Activated CD4-positive, alpha-beta T cell treated with anti-CD3 and anti-CD28 coated beads for 48 hours (primary cell): ENCODE measurements around the gene WRNIP1.

Experiments used
- DNase-seq: peaks from one replicate; pipeline ENCODE4 v3.0.0-alpha.2; 2020

WRNIP1 gene

DNA sequence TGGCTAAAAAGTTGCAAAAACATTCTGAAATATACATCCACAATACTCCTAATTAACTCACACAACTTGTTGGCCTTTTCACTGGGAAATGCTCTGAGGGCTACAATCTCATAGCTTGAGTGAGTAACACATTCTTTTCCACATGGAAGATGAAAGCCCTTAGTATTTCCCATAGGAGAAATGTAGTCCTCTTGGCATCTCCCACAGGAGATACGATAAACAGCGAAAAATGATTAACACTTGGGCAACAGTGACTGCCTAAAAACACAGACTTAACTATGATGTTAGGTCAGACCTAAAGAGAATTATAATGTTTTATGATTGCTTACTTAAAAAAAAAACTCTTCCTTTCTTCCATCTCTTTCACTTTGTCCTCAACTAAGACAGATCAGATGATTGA lies 23.4 kb upstream of the WRNIP1 start:
- no peak for DNase-seq

DNA sequence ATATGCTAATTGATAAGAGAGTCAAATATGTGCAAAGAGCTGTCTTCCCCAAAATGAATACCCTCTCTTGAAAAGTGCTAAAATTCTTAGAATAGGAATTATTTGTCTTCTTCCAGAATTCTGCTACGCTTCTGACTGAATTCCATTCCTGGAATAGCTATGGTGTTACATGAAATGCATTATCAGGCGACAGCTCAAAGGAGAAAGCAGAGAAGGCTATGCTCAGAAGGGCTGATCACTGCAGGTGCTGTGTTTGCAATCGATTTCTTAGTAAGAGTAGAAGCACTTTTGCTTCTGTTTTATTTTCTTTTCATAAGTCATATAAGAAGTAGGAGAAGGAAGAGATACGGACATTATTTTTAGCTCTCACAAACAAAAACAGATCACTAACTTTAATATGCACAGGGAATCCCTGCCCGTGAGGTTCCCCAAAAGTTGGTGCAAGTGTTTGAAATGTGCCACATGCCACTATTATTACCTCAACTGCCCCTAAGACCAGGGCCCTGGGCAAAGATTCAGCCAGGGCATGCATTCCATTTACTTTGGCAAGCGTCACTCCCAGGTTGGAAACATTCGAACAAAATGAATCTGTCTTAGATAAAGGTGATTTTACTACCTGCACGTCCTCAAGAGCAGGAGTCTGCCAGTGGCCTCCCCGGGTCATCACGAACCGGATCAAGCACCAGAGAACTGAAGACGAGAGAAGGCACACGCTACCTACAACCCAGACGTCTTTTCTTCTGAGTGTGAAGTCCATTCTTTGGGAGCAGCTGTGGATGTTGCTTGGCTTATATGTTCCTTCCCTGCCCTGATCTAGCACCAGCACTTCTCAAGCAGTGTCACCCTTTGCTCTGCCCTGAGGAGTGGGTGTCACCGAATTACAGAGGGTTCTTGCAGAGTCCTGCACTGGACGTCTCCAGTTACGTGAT lies 21.6 kb upstream of the WRNIP1 start:
- no peak for DNase-seq

DNA sequence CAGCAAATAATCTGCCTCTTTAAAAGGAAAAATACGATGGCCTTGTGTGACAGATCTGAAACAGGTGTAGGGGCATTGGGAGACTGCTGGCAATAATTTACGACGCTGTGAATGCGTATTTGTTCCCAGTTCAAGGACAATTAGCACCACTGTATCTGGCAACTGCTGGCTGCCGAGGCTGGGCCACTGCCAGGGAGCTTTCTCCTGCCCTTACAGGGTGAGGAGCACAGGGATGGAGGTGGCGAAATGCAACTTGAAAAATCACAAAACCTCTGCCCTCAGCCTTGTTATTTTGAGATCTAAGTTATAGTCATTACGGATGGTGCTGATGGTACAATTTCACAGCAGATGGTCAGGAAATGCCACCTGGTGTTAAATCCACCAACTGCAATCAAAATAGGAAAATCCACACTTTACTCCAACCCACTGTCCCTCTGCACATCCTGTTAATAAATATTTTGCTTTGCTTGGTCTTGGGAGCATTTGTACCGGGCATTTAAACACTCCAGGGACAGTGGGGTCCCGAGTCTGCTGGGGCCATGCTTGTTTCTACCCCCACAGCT lies 20.9 kb upstream of the WRNIP1 start:
- no peak for DNase-seq

DNA sequence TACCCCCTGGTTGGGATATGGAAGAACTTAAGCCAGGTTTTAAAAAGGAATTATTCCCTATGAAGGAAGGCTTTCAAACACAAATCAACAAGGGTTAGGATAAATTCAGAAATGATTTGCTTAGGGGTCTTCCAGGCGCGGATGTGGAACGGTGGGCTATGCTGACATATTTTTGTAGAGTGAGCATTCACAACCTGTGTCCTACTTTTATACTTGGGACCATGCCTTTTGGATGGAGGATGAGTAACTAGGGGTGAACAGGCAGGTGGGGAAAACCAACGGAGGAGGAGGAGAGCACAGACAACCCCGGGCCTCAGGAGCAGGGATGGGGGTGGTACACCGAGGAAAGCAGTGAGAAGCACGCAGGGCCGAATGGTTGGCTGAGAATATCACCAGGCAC lies 20.4 kb upstream of the WRNIP1 start:
- DNase-seq = no peak

DNA sequence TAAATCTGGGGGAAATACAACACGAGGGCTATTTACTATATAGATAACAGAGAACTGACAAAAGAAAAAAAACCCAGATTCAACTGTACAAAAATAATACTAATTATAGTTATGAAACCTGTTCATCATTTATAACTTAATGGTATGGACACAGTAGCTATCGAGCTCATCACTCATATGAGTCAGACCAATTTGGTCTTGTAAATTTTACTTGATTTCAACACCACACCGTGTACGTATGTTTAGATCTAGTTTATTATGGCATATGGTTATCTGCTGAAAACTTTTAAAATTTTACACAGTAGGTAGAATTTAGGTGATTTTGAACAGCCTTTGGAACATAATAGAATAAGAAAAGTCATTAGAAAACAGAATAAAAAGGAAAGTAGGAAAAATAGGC lies 19.9 kb upstream of the WRNIP1 start:
- no peak for DNase-seq

DNA sequence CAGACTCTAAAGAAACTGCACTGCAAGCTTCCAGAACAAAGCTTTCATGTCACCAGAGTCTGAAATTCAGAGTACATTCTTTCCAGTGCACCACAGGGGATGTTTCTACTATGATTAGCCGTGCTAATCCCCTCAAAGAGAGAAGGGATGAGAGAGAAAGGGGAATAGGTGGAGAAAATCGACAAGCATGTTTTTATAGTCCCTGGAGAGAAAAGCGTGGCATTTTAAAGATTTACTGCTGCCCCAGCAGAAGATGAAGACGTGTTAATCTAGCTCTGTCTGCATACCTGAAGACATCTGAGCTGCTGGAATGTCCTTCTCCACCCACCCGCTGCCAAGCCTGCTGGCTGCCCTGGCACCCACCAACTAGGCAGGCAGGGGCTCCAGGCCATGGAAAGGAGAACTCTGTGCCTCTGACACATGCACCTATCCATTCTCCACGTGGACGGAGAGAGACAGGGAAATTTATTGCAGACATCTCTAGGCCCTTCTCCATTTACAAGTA lies 18.6 kb upstream of the WRNIP1 start:
- DNase-seq = no peak

DNA sequence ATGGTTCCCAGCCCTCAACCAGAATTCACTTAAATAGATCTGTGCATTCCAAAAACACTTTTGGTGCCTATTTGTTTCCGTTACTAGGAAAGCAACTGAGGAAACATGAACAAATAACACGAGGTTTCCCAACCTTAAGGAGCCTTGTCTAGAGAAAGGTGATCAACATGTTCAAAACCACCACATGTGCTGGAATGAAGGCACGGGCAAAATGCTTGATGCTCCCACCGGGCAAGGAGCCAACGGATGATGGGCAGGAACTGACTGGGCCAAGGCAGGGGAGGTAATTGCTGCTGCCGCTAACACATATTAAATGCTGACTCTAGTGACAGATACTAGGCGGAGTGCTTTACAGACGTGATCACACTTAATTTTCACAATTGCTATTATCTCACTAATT lies 17.0 kb upstream of the WRNIP1 start:
- no peak for DNase-seq

DNA sequence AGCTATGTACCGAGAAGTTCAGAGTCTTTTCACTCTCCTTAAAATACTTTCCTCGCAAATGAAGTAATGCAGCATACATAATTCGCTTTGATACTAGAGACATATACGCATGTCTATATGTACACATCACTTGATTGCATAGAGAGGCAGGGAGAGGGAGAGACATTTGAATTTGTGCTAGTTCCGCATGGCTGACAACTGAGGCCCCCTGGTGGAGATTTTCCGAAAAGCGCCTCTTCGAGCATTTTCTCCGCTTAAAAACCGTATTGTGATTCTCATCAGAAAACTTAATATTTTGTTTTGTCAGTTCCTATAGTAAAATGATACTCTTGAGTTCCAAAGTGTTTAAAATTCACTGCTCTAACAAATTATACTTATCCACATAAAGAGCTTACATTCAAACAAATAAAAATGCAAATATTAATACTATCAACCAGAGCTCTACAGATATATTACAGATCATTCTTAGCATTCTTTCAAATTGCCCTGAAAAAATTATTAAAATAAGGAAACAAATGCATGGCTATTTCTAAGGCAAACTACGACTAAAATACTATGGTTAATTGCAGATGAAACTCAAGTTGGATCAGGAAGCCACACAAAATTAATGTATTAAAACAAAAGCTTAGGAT lies 15.1 kb upstream of the WRNIP1 start:
- peak; percentile 82 for DNase-seq

DNA sequence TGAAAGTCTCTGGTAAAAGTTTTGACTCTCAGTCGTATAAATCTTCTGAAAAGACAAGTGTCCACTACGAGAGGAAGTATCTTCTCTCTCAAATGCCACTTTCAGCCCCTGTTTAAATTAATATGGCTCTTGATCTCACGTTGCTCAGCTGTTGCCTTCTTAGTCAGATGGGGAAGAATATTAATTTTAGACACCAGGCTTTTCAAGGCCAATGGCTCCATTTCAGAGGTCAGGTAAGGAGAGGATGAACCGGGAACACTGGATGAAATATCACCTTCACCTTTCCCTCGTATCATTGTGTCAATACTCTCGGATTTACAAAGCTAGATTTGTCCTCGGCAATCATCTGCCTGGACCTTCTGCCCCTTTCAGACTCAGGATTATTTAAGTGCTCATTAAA lies 14.4 kb upstream of the WRNIP1 start, which contains the start of gene MYLK4:
MYLK4 (minus strand) TSS at position 91 of the 400 bp plus-strand sequence. CDS start 1,628 bp downstream, outside the sequence.
- no peak for DNase-seq

DNA sequence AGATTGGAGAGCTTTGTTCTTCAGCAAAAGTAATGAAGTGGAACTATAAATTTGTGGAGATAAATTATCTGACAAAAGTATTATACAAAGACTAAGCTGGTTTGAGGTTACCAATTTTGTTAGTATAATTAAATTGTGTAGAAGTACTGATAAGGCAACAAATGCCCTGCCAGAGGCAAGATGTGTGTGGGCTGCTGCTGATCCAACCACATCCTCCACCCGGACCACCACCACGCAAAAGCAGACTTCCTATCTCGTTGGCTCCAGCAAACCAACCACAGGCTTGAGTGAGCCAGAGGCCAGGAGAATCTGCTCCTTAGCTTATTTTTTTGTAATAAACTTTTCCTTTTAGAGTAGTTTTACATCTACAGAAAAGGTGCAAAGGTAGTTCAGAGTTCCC lies 13.3 kb upstream of the WRNIP1 start:
- no peak for DNase-seq

DNA sequence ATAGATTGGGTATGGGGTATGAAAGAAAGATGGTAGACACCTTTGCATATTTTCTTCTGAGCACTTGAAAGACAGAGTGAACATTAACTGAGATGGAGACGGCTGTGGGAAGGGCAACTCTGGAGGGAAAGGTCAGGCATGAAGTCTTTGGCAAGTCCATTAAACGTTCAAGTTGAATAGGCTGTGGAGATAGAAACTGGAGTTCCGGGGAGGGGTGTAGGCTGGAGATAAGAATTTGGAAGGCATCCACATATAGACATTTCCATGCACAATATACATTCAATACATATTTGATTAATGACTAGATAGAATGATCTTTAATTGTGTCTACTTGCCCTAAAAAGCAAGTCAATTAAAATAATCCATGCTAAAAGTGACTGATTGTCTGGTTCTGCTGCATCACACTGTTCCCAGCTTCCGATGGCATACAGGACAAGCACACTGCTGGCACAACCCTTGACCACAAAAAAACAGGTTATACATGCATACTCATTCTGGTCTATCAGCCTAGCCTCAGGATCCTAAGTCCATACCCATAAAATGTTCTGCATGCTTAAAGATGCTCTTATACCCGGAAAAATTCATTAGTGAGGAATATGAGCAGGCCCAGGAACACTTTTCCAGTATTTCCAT lies 12.6 kb upstream of the WRNIP1 start:
- DNase-seq = no peak

DNA sequence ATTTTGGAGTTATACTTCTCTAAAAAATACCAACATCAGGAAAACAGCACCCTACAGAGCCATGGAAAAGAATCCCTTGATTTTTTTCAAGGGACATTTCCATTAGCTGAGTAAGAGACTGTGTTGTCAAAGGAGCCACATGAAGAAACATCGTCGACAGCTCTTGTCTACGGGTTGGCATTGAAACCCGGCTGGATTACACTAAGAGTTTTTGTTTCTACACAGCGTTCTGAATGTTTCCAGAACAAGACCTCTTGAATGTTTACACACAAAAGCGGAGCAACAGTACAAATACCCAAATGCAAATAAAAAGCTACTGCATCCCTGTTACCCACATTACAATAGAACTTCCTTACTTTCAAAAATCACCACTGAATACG lies 12.1 kb upstream of the WRNIP1 start:
- no peak for DNase-seq

DNA sequence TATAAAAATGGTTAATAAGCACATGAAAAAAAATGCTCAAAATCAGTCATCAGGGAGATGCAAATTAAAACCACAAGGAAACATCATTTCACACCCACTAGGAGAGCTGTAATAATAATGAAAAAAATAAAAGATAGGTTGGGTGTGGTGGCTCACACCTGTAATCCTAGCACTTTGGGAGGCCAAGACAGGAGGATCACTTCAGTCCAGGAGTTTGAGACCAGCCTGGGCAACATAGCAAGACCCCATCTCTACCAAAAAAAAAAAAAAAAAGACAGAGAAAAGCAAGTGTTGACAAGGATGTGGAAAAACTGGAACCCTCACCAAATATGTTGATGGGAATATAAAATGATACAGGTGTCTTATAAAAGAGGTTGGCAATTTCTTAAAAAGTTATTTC lies 11.4 kb upstream of the WRNIP1 start:
- no peak for DNase-seq

DNA sequence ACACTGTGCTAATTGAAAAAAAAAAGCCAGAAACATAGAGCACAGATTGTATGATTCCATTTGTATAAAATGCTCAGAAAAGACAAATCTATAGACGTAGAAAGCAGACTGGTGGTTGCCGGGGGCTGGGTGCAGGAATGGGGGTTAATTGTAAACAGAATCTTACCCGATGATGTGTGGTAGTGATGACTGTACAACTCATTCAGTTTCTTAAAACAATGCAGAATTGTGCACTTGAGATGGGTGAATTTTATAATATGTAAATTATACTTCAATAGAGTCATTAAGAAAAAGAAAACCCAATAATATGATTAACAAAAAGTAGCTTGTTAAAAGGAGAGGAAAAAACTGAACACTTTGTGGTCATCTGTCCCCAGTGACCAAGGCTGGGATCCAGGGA lies 10.8 kb upstream of the WRNIP1 start:
- no peak for DNase-seq

DNA sequence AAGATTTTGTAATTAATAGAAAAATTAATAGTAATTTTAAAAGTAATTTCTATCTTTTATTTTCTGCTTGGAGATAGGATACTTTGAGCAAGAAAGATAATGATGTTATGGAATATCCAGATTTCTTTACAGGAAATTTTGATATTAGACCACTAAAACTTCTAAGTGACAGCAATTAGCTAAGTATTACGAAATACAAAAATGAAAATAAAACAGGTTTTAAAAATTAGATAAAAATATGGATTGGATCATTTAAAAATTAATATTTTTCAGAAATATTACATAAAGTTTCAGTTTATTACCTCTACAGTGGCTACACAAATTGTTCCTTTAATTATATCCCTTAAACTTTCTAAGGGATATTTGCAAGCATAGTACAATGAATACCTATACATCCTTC lies 10.3 kb upstream of the WRNIP1 start:
- DNase-seq = no peak

DNA sequence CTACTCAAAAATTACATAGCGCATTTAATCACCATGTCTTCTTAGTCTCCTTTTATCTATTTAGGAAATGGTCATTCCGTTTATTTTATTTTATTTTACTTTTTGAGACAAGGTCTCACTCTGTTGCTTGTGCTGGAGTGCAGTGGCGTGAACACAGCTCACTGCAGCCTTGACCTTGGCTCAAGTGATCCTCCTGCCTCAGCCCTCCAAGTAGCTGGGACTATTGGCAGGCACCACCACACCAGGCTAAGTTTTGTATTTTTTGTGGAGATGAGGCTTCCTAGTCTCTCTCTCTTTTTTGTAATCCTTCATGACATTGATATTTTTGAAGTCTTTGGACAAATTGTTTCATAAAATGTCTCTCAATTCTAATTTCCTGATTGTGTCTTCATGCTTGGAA lies 9.7 kb upstream of the WRNIP1 start:
- no peak for DNase-seq

DNA sequence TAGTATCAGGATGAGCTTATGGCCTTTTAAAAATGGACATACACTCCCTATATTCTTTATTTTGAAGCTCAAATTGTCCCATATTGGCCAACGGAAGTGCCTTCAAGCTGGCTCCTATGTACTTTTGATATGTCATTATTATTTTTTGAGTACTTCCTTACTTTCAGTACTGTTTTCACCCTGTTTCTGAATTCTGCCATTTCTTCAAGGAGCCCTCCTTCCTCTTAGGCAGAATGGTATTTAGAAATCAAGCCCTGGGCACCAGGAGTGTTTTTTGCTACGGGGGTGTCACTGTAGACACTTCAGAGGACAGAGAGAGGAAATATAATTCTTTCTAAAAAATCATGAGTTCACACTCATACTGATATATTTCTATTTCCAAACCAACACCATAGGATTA lies 9.0 kb upstream of the WRNIP1 start:
- no peak for DNase-seq

DNA sequence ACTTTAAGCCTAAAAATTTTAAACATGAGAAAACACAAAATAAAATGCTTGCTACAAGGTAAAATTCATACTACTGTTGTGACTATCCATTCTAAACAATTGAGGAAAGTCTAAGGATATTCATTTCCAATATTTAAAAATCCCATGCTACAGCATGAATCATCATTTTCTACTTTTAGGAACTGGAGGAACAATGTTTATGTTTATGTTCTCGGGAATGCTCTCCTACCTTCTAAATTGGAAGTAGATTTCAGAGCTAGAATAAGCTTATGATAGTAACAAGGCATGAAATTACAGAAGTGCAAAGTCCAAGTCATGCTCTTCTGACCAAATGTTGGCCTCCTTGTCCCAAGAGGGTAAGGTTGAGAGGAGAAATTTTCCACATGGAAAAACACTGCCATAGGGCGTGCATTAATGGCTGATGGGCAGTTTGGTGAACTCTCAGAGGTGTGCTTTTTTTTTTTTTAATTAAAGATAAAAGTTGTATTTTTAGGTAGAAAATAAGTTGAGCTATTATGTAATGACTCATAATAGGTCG lies 8.4 kb upstream of the WRNIP1 start:
- no peak for DNase-seq

DNA sequence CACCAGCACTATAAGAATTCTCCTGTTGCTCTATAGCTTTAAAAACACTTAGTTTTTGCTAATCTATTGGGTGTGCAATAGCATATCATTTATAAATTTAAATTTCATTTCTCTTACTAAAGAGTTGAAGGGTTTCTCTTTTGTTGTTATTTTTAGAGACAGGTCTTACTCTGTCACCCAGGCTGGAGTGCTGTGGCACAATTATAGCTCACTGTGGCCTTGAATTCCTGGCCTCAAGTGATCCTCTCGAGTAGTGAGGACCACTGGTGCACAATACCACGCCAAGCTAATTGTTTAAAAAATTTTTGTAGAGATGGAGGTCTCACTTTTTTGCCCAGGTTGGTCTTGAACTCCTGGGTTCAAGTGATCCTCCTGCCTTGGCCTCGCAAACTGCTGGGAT lies 6.2 kb upstream of the WRNIP1 start:
- DNase-seq = no peak

DNA sequence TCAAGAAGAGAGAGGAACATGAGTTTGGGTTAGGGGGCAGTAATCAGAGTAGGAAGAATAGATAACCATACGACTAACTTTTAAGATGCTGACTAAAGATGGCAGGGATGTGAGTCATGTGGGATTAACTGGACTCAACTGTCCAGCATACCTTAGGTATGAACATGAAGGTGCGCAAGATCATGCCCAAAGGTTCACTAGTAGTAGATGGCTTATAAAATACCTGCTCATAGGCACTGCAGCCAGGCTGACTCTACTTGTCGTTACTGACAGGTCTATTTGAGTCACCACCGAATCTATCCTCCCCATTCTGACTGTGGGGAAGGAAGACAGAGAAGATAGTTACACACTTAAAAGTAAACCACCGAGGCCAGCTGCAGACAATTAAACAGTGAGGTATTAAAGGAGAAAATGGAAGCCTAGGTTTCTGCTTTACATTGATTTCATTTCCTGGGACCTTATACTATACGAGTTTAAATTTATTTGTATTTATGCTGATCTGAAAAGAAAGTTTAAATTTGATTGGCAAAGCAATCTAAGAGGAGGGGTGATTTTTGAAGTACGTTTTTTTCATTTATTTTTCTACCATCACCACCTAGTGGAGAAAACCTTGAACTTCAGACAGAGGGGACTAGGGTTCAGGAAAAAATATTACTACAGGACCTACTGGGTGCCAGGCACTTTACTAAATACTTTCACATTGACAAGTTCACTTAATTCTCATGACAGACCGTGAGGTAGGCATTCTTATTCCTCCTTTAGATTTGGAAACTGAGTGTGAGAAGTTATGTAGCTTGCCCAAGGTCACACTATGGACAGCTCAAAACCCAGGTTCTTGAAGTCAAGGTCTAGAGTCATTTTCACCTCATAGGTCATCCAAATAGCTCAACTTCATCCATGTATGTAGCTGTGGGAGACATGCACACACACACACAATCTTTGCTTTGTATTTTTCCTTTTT lies 4.0 kb upstream of the WRNIP1 start:
- DNase-seq = peak; percentile 29

DNA sequence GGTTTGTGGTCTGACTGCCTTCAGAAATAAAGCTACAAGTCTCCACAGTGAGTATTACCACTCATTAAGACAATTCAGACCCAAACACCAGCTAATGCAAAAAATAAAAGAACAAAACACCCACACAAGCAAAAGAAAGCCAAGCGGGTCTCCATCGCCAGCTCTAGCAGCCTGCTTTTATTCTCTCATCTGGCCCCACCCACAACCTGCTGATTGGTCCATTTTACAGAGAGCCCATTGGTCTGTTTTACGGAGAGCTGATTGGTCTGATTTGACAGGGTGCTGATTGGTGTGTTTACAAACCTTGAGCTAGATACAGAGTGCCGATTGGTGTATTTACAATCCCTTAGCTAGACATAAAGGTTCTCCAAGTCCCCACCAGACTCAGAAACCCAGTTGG lies 2.3 kb upstream of the WRNIP1 start:
- peak; percentile 48 for DNase-seq

DNA sequence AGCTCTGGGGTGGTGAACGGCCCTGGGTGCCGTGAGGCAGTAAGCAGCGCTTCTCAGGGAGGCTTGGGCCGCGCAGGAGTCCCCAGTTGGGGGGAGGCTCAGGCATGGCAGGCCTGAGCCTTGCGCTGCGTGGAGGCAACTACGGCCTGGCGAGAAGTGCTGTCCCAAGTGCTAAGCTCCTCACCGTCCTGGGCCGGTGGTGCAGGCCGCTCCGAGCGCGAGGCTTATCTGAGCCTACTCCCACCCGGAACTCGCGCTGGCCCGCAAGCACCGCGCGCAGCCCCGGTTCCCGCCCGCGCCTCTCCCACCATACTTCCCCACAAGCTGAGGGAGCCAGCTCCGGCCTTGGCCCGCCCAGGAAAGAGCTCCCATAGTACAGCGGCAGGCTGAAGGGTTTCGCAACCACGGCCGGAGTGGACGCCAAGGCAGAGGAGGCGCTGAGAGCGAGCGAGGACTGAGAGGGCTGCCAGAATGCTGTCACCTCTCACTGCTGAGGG lies 1.8 kb upstream of the WRNIP1 start:
- DNase-seq = no peak
